HEK293 (cell line): Measurements from ENCODE around the gene WNT6.

Source experiments
- CTCF ChIA-PET: fragments of 350-600 bp; formaldehyde crosslinking; extraction: SDS; loops from one replicate; lab custom pipeline; 2021; ENCODE audit warnings: antibody characterized with exemption; lab: Yijun Ruan, JAX
- POLR2A ChIA-PET: fragments of 300-600 bp; formaldehyde crosslinking; extraction: SDS; loops from one replicate; lab custom pipeline; 2020; ENCODE audit warnings: antibody characterized with exemption, inconsistent platforms; lab: Yijun Ruan, JAX
- H3K27ac ChIP-seq: fragments of 200-500 bp; sonication (Bioruptor generic); 2 replicates; pipeline ENCODE4 v1.5.1; 2014; ENCODE audit warnings: low read depth, low read length, control low read depth, inconsistent platforms; ENCODE audit errors: extremely low read depth
- H3K36me3 ChIP-seq, 2 experiments: fragments of 200-500 bp in 1 of 2; sonication (Bioruptor generic) in 1 of 2; 1 replicate in 1 of 2; 2 replicates in 1 of 2; pipeline ENCODE4 v1.5.1; 2014 to 2017; ENCODE audit warnings: inconsistent platforms in 2 of 2, low read length in 2 of 2; ENCODE audit not compliant: control insufficient read depth in 2 of 2, insufficient read depth in 1 of 2
- H3K4me1 ChIP-seq: fragments of 200-500 bp; sonication (Bioruptor generic); 2 replicates; pipeline ENCODE4 v1.5.1; 2014; ENCODE audit warnings: mild to moderate bottlenecking, low read length, inconsistent platforms; ENCODE audit not compliant: control insufficient read depth, insufficient read depth
- H3K4me3 ChIP-seq: 2 replicates; pipeline ENCODE4 v1.5.1; 2011; ENCODE audit warnings: low read depth, mild to moderate bottlenecking, control low read depth, low read length, moderate library complexity
- H3K9me3 ChIP-seq: fragments of 200-500 bp; sonication (Bioruptor generic); 2 replicates; pipeline ENCODE4 v1.5.1; 2014; ENCODE audit warnings: low read depth, low read length, inconsistent platforms; ENCODE audit not compliant: control insufficient read depth, insufficient read depth
- KLF7 ChIP-seq: fragments of 450-650 bp; formaldehyde crosslinking; IDR thresholded peaks from 2 replicates; pipeline ENCODE4 v1.5.1; 2016; ENCODE audit warnings: missing biosample characterization, missing genetic modification characterization, borderline replicate concordance
- KLF9 ChIP-seq: fragments of 450-650 bp; formaldehyde crosslinking; IDR thresholded peaks from 2 replicates; pipeline ENCODE4 v1.5.1; 2016; ENCODE audit warnings: missing biosample characterization, missing genetic modification characterization, low read depth
- MYNN ChIP-seq: fragments of 450-650 bp; formaldehyde crosslinking; IDR thresholded peaks from 2 replicates; pipeline ENCODE4 v1.5.1; 2016; ENCODE audit warnings: missing biosample characterization, missing genetic modification characterization, borderline replicate concordance
- MZF1 ChIP-seq: fragments of 450-650 bp; formaldehyde crosslinking; IDR thresholded peaks from 2 replicates; pipeline ENCODE4 v1.5.1; 2017; ENCODE audit warnings: missing biosample characterization, missing genetic modification characterization, borderline replicate concordance
- PATZ1 ChIP-seq: fragments of 450-650 bp; formaldehyde crosslinking; IDR thresholded peaks from 2 replicates; pipeline ENCODE4 v1.5.1; 2016; ENCODE audit warnings: missing biosample characterization, missing genetic modification characterization
- SP2 ChIP-seq: fragments of 450-650 bp; formaldehyde crosslinking; IDR thresholded peaks from 2 replicates; pipeline ENCODE4 v1.5.1; 2016; ENCODE audit warnings: missing biosample characterization, missing genetic modification characterization
- WT1 ChIP-seq: fragments of 450-650 bp; formaldehyde crosslinking; IDR thresholded peaks from 2 replicates; pipeline ENCODE4 v1.5.1; 2016; ENCODE audit warnings: missing biosample characterization, missing genetic modification characterization
- ZBTB17 ChIP-seq: fragments of 450-650 bp; formaldehyde crosslinking; IDR thresholded peaks from 2 replicates; pipeline ENCODE4 v1.5.1; 2016; ENCODE audit warnings: missing biosample characterization, missing genetic modification characterization
- ZBTB26 ChIP-seq: fragments of 450-650 bp; formaldehyde crosslinking; optimal IDR thresholded peaks from 2 replicates; pipeline ENCODE3; 2016; ENCODE audit warnings: missing biosample characterization, mild to moderate bottlenecking, missing genetic modification characterization
- ZBTB44 ChIP-seq: fragments of 450-650 bp; IDR thresholded peaks from 2 replicates; pipeline ENCODE4 v1.5.1; 2018; ENCODE audit warnings: missing biosample characterization, mild to moderate bottlenecking, missing genetic modification characterization
- ZBTB8A ChIP-seq: fragments of 450-650 bp; formaldehyde crosslinking; IDR thresholded peaks from 2 replicates; pipeline ENCODE4 v1.5.1; 2016; ENCODE audit warnings: missing biosample characterization, missing genetic modification characterization
- ZEB2 ChIP-seq: fragments of 450-650 bp; formaldehyde crosslinking; IDR thresholded peaks from 2 replicates; pipeline ENCODE4 v1.5.1; 2016; ENCODE audit warnings: missing biosample characterization, missing genetic modification characterization
- ZIC2 ChIP-seq: fragments of 450-650 bp; formaldehyde crosslinking; IDR thresholded peaks from 2 replicates; pipeline ENCODE4 v1.5.1; 2016; ENCODE audit warnings: missing biosample characterization, missing genetic modification characterization
- ZNF132 ChIP-seq: fragments of 450-650 bp; formaldehyde crosslinking; IDR thresholded peaks from 2 replicates; pipeline ENCODE4 v1.5.1; 2017; ENCODE audit warnings: missing biosample characterization, missing genetic modification characterization, borderline replicate concordance
- ZNF335 ChIP-seq: fragments of 450-650 bp; formaldehyde crosslinking; conservative IDR thresholded peaks from 2 replicates; pipeline ENCODE4 v1.5.1; 2016; ENCODE audit warnings: missing biosample characterization, missing genetic modification characterization
- ZNF366 ChIP-seq: fragments of 450-650 bp; formaldehyde crosslinking; conservative IDR thresholded peaks from 2 replicates; pipeline ENCODE4 v1.5.1; 2016; ENCODE audit warnings: missing biosample characterization, missing genetic modification characterization
- ZNF501 ChIP-seq: fragments of 450-650 bp; formaldehyde crosslinking; IDR thresholded peaks from 2 replicates; pipeline ENCODE4 v1.5.1; 2016; ENCODE audit warnings: missing biosample characterization, missing genetic modification characterization
- ZNF529 ChIP-seq: fragments of 450-650 bp; formaldehyde crosslinking; IDR thresholded peaks from 2 replicates; pipeline ENCODE4 v1.5.1; 2017; ENCODE audit warnings: missing genetic modification characterization, missing biosample characterization; ENCODE audit not compliant: insufficient replicate concordance
- ZNF580 ChIP-seq: fragments of 450-650 bp; formaldehyde crosslinking; IDR thresholded peaks from 2 replicates; pipeline ENCODE4 v1.5.1; 2016; ENCODE audit warnings: missing biosample characterization, missing genetic modification characterization
- ZXDB ChIP-seq: fragments of 450-650 bp; formaldehyde crosslinking; IDR thresholded peaks from 2 replicates; pipeline ENCODE4 v1.5.1; 2016; ENCODE audit warnings: missing biosample characterization, missing genetic modification characterization
- TF ChIP-seq, protein P1 (sequence below): fragments of 450-650 bp; formaldehyde crosslinking; IDR thresholded peaks from 2 replicates; pipeline ENCODE4 v1.5.1; 2016; ENCODE audit warnings: missing biosample characterization, missing genetic modification characterization
- TF ChIP-seq, protein P2 (sequence below): fragments of 450-650 bp; formaldehyde crosslinking; IDR thresholded peaks from 2 replicates; pipeline ENCODE4 v1.5.1; 2016; ENCODE audit warnings: missing biosample characterization, missing genetic modification characterization

WNT6 gene

DNA sequence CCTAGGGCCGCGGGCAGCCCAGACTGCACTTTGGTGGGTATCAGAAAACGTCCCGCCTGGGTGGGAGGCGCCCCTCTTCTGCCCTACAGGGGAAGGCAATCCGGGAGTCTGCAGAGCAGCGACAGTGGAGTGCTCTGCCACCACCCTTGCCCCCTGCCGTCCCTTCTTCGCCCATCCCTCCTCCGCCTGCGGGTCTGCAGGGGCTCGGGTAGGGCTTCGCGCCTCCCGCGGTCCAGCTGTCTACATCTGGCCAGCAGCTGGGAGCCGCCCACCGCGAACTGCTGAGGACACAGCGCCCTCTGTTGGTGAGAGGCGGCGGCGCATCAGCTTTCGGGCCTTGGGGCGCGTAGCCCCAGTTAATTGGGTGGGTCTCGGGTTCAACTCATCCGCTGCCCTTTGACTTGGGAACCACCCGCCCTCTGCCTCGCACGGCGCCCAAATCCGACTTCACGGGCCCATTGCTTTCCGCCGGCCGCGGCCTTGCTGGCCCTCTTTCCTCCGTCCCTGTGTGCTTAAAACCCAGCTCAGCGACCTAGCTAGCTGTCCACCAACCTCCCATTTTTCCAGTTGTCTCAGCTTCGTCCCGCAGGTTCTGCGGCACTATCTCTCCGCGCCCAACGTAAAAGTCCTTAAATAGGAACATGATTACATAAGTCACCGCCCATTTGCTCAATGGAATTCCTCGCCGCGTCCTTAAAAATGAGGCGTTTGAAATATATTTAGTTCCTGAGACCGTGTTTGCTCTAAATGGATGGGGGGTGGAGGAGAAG lies 38.7 kb downstream of the WNT6 start:
- H3K4me3 ChIP-seq = peak overlapping the region; percentile 10
- no peaks in the 10 kb centered on the region; the same call in 1 of the 2 replicates for H3K4me1 ChIP-seq
- CTCF ChIA-PET = interaction anchor here (0.6 to 17.9 kb wide), 34 partner anchors 9 to 825 kb away, joined by 3 to 552 read pairs (median 4); partner anchors contain the start of genes CDK5R2 and WNT10A
- H3K36me3 ChIP-seq = no peaks in the 10 kb centered on the region
- H3K9me3 ChIP-seq = no peaks in the 10 kb centered on the region
- POLR2A ChIA-PET = interaction anchor here (1.3 to 4.6 kb wide), 5 partner anchors 11 to 39 kb away, joined by 5 to 19 read pairs (median 6); partner anchors contain the start of genes WNT10A and WNT6
- no peak overlapping the region for H3K27ac ChIP-seq
- TF ChIP-seq ZNF132 (no peak), SP2 (peak; percentile 55), ZNF529 (no peak), MZF1 (tag by site-specific recombination) (no peak), ZNF335 (0 out of 2 replicates have a peak, but pooled peaks have one; percentile 54), KLF9 (tag by site-specific recombination) (peak; percentile 92), ZNF580 (tag by site-specific recombination) (0 out of 2 replicates have a peak, but pooled peaks have one; percentile 19), ZBTB8A (tag by site-specific recombination) (peak; percentile 39), ZBTB44 (tag by site-specific recombination) (no peak), KLF7 (tag by site-specific recombination) (peak; percentile 94), ZNF501 (tag by site-specific recombination) (peak; percentile 66; the same call in 1 of the 2 replicates), ZEB2 (peak; percentile 25; the same call in 1 of the 2 replicates), WT1 (tag by site-specific recombination) (0 out of 2 replicates have a peak, but pooled peaks have one; percentile 11), PATZ1 (tag by site-specific recombination) (peak; percentile 72), ZIC2 (tag by site-specific recombination) (peak; percentile 89), ZXDB (tag by site-specific recombination) (peak; percentile 63), ZNF366 (tag by site-specific recombination) (no peak), MYNN (tag by site-specific recombination) (no peak), ZBTB26 (peak; percentile 36), ZBTB17 (tag by site-specific recombination) (peak; percentile 37; the same call in 1 of the 2 replicates)
- TF ChIP-seq, protein P1, sequence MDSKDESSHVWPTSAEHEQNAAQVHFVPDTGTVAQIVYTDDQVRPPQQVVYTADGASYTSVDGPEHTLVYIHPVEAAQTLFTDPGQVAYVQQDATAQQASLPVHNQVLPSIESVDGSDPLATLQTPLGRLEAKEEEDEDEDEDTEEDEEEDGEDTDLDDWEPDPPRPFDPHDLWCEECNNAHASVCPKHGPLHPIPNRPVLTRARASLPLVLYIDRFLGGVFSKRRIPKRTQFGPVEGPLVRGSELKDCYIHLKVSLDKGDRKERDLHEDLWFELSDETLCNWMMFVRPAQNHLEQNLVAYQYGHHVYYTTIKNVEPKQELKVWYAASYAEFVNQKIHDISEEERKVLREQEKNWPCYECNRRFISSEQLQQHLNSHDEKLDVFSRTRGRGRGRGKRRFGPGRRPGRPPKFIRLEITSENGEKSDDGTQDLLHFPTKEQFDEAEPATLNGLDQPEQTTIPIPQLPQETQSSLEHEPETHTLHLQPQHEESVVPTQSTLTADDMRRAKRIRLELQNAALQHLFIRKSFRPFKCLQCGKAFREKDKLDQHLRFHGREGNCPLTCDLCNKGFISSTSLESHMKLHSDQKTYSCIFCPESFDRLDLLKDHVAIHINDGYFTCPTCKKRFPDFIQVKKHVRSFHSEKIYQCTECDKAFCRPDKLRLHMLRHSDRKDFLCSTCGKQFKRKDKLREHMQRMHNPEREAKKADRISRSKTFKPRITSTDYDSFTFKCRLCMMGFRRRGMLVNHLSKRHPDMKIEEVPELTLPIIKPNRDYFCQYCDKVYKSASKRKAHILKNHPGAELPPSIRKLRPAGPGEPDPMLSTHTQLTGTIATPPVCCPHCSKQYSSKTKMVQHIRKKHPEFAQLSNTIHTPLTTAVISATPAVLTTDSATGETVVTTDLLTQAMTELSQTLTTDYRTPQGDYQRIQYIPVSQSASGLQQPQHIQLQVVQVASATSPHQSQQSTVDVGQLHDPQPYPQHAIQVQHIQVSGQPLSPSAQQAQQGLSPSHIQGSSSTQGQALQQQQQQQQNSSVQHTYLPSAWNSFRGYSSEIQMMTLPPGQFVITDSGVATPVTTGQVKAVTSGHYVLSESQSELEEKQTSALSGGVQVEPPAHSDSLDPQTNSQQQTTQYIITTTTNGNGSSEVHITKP (tag by site-specific recombination) = peak; percentile 38
- TF ChIP-seq, protein P2, sequence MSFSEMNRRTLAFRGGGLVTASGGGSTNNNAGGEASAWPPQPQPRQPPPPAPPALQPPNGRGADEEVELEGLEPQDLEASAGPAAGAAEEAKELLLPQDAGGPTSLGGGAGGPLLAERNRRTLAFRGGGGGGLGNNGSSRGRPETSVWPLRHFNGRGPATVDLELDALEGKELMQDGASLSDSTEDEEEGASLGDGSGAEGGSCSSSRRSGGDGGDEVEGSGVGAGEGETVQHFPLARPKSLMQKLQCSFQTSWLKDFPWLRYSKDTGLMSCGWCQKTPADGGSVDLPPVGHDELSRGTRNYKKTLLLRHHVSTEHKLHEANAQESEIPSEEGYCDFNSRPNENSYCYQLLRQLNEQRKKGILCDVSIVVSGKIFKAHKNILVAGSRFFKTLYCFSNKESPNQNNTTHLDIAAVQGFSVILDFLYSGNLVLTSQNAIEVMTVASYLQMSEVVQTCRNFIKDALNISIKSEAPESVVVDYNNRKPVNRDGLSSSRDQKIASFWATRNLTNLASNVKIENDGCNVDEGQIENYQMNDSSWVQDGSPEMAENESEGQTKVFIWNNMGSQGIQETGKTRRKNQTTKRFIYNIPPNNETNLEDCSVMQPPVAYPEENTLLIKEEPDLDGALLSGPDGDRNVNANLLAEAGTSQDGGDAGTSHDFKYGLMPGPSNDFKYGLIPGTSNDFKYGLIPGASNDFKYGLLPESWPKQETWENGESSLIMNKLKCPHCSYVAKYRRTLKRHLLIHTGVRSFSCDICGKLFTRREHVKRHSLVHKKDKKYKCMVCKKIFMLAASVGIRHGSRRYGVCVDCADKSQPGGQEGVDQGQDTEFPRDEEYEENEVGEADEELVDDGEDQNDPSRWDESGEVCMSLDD = peak; percentile 77
